ENCODE measurements around the gene ADGRA1. TPM values are rescaled to one million over a fixed set of nuclear protein-coding genes. Genes with fewer than 3 reads are reported as not detected.

The ADGRA1 gene
- total RNA-seq, 2 experiments from 2014 or later: not detected

- no peak for ATAC-seq
- Mint-ChIP-seq H3K36me3 (no peaks in the 10 kb centered on the region), H3K27ac (no peak overlapping the region), H3K4me1 (peaks cover 2% of the 10 kb centered on the region), H3K27me3 (peaks cover 23% of the 10 kb centered on the region), H3K4me3 (no peak overlapping the region), H3K9me3 (ENCODE audit: low read depth) (no peaks in the 10 kb centered on the region)
- no peak for DNase-seq
- CTCF ChIA-PET: no interaction called here
Observed at GRCh38 chr10:133088179-133088955, 643 bp downstream of the ADGRA1 start.

GRCh38 chr10:133088956-133089800, 1.5 kb downstream of the ADGRA1 start:
- Mint-ChIP-seq H3K4me3 (no peak overlapping the region), H3K27me3 (peaks cover 23% of the 10 kb centered on the region), H3K9me3 (ENCODE audit: low read depth) (no peaks in the 10 kb centered on the region), H3K36me3 (no peaks in the 10 kb centered on the region), H3K27ac (no peak overlapping the region), H3K4me1 (peaks cover 2% of the 10 kb centered on the region)
- DNase-seq: no peak
- CTCF ChIA-PET: no interaction called here
- no peak for ATAC-seq

GRCh38 chr10:133090101-133090500, 2.4 kb downstream of the ADGRA1 start:
- peaks cover 23% of the 10 kb centered on the region for H3K27me3 Mint-ChIP-seq
- no peaks in the 10 kb centered on the region for H3K9me3 Mint-ChIP-seq (ENCODE audit: low read depth)
- DNase-seq (no peak), ATAC-seq (no peak)
- peaks cover 2% of the 10 kb centered on the region for H3K4me1 Mint-ChIP-seq
- H3K4me3 Mint-ChIP-seq: no peak overlapping the region
- CTCF ChIA-PET: no interaction called here
- no peaks in the 10 kb centered on the region for H3K36me3 Mint-ChIP-seq
- no peak overlapping the region for H3K27ac Mint-ChIP-seq

- ATAC-seq: no peak
Observed at GRCh38 chr10:133090654-133091053, 2.9 kb downstream of the ADGRA1 start.

GRCh38 chr10:133091316-133091715, 3.6 kb downstream of the ADGRA1 start:
- H3K4me3 Mint-ChIP-seq: no peak overlapping the region
- CTCF ChIA-PET: no interaction called here
- ATAC-seq (no peak), DNase-seq (no peak)
- H3K4me1 Mint-ChIP-seq: peaks cover 2% of the 10 kb centered on the region
- H3K27me3 Mint-ChIP-seq: peaks cover 23% of the 10 kb centered on the region
- no peak overlapping the region for H3K27ac Mint-ChIP-seq
- no peaks in the 10 kb centered on the region for H3K9me3 Mint-ChIP-seq (ENCODE audit: low read depth)
- no peaks in the 10 kb centered on the region for H3K36me3 Mint-ChIP-seq

More at GRCh38 chr10:133090654-133091053, 2.9 kb downstream of the ADGRA1 start:
- H3K36me3 Mint-ChIP-seq: no peaks in the 10 kb centered on the region
- H3K4me3 Mint-ChIP-seq: no peak overlapping the region
- no peak for DNase-seq
- peaks cover 2% of the 10 kb centered on the region for H3K4me1 Mint-ChIP-seq
- CTCF ChIA-PET: no interaction called here
- peaks cover 23% of the 10 kb centered on the region for H3K27me3 Mint-ChIP-seq
- no peaks in the 10 kb centered on the region for H3K9me3 Mint-ChIP-seq (ENCODE audit: low read depth)
- H3K27ac Mint-ChIP-seq: no peak overlapping the region

- ATAC-seq (no peak), DNase-seq (no peak)
- H3K27ac Mint-ChIP-seq: no peak overlapping the region
- H3K9me3 Mint-ChIP-seq (ENCODE audit: low read depth): no peaks in the 10 kb centered on the region
- peaks cover 16% of the 10 kb centered on the region for H3K27me3 Mint-ChIP-seq
- H3K4me3 Mint-ChIP-seq: no peak overlapping the region
- no peaks in the 10 kb centered on the region for H3K36me3 Mint-ChIP-seq
- H3K4me1 Mint-ChIP-seq: peaks cover 2% of the 10 kb centered on the region
- CTCF ChIA-PET: no interaction called here
Observed at GRCh38 chr10:133093291-133093690, 5.6 kb downstream of the ADGRA1 start.

- Mint-ChIP-seq H3K4me3 (no peak overlapping the region), H3K36me3 (no peaks in the 10 kb centered on the region), H3K9me3 (ENCODE audit: low read depth) (no peaks in the 10 kb centered on the region), H3K4me1 (peaks cover 2% of the 10 kb centered on the region), H3K27me3 (peaks cover 11% of the 10 kb centered on the region), H3K27ac (no peak overlapping the region)
- ATAC-seq (no peak), DNase-seq (no peak)
- CTCF ChIA-PET: no interaction called here
Observed at GRCh38 chr10:133094286-133094685, 6.6 kb downstream of the ADGRA1 start.

- Mint-ChIP-seq H3K27ac (no peak overlapping the region), H3K36me3 (no peaks in the 10 kb centered on the region), H3K4me3 (no peak overlapping the region), H3K4me1 (peaks cover 2% of the 10 kb centered on the region), H3K9me3 (ENCODE audit: low read depth) (no peaks in the 10 kb centered on the region), H3K27me3 (peaks cover 6% of the 10 kb centered on the region)
- ATAC-seq: no peak
- no peak for DNase-seq
- CTCF ChIA-PET: no interaction called here
Observed at GRCh38 chr10:133094866-133095265, 7.1 kb downstream of the ADGRA1 start.

- Mint-ChIP-seq H3K27me3 (no peaks in the 10 kb centered on the region), H3K9me3 (ENCODE audit: low read depth) (no peaks in the 10 kb centered on the region), H3K4me3 (no peak overlapping the region), H3K36me3 (no peaks in the 10 kb centered on the region), H3K27ac (no peak overlapping the region), H3K4me1 (peaks cover 2% of the 10 kb centered on the region)
- DNase-seq: no peak
- no peak for ATAC-seq
- CTCF ChIA-PET: no interaction called here
Observed at GRCh38 chr10:133095586-133095985, 7.9 kb downstream of the ADGRA1 start.

- Mint-ChIP-seq H3K27ac (no peak overlapping the region), H3K27me3 (peaks cover 1% of the 10 kb centered on the region), H3K9me3 (ENCODE audit: low read depth) (no peaks in the 10 kb centered on the region), H3K36me3 (no peaks in the 10 kb centered on the region), H3K4me3 (no peak overlapping the region), H3K4me1 (no peaks in the 10 kb centered on the region)
- ATAC-seq (no peak), DNase-seq (no peak)
- CTCF ChIA-PET: no interaction called here
Observed at GRCh38 chr10:133096616-133097269, 9.0 kb downstream of the ADGRA1 start.

- ATAC-seq (no peak), DNase-seq (no peak)
- Mint-ChIP-seq H3K27ac (no peak overlapping the region), H3K4me1 (no peaks in the 10 kb centered on the region), H3K27me3 (peaks cover 4% of the 10 kb centered on the region), H3K4me3 (no peak overlapping the region), H3K9me3 (ENCODE audit: low read depth) (no peaks in the 10 kb centered on the region), H3K36me3 (no peaks in the 10 kb centered on the region)
- CTCF ChIA-PET: no interaction called here
Observed at GRCh38 chr10:133097418-133097817, 9.7 kb downstream of the ADGRA1 start.

GRCh38 chr10:133097961-133098360, 10.2 kb downstream of the ADGRA1 start:
- CTCF ChIA-PET: no interaction called here
- Mint-ChIP-seq H3K36me3 (no peaks in the 10 kb centered on the region), H3K27me3 (peaks cover 4% of the 10 kb centered on the region), H3K9me3 (ENCODE audit: low read depth) (no peaks in the 10 kb centered on the region), H3K27ac (no peak overlapping the region), H3K4me1 (no peaks in the 10 kb centered on the region), H3K4me3 (no peak overlapping the region)
- DNase-seq (no peak), ATAC-seq (no peak)

GRCh38 chr10:133098426-133099124, 10.9 kb downstream of the ADGRA1 start:
- peaks cover 4% of the 10 kb centered on the region for H3K27me3 Mint-ChIP-seq
- CTCF ChIA-PET: no interaction called here
- ATAC-seq (no peak), DNase-seq (no peak)
- no peaks in the 10 kb centered on the region for H3K9me3 Mint-ChIP-seq (ENCODE audit: low read depth)
- no peak overlapping the region for H3K27ac Mint-ChIP-seq
- H3K36me3 Mint-ChIP-seq: no peaks in the 10 kb centered on the region
- H3K4me1 Mint-ChIP-seq: no peaks in the 10 kb centered on the region
- H3K4me3 Mint-ChIP-seq: no peak overlapping the region

Data from activated CD8-positive, alpha-beta memory T cell treated with anti-CD3 and anti-CD28 coated beads, Interleukin-2, amount 10 ng/mL, durations not matched to agents 7 days and 5 days (primary cell).